Activated CD8-positive, alpha-beta memory T cell treated with anti-CD3 and anti-CD28 coated beads, Interleukin-2, amount 50 U/mL, for 1 hour (primary cell): Measurements from ENCODE around the gene PLEK.
"Not testable (repeated sequence)": the region's sequence is repeated elsewhere in the genome, so short reads cannot be mapped to it uniquely, and the experiment has no call there.

Source experiments
- DNase-seq: peaks from one replicate; pipeline ENCODE4 v3.0.0-alpha.2; 2020; ENCODE audit errors: extremely low read depth

PLEK gene

GRCh38 chr2:68365087-68365486 is at the start of gene PLEK:
Gene PLEK, plus strand, starts transcription at chr2:68365282. Its CDS starts 70 bp downstream, at chr2:68365352.
- DNase-seq, result no peak

- DNase-seq, result no peak
These were observed 49.0 kb upstream of the PLEK start for GRCh38 chr2:68316111-68316510.

GRCh38 chr2:68317971-68318913 is 46.8 kb upstream of the PLEK start:
- DNase-seq, result no peak

- no peak for DNase-seq
These were observed 46.1 kb upstream of the PLEK start for GRCh38 chr2:68318914-68319397.

GRCh38 chr2:68319398-68320117 is 45.5 kb upstream of the PLEK start, which contains the start of gene CNRIP1:
Gene CNRIP1, minus strand, starts transcription at chr2:68319949. Its CDS starts 549 bp downstream, at chr2:68319400.
- no peak for DNase-seq

- DNase-seq, result no peak
These were observed 44.9 kb upstream of the PLEK start for GRCh38 chr2:68320118-68320641.

- DNase-seq, result no peak
These were observed 40.0 kb upstream of the PLEK start for GRCh38 chr2:68325056-68325455.

- no peak for DNase-seq
These were observed 36.2 kb upstream of the PLEK start for GRCh38 chr2:68328901-68329300.

- no peak for DNase-seq
These were observed 34.4 kb upstream of the PLEK start for GRCh38 chr2:68330691-68331090.

- no peak for DNase-seq
These were observed 32.1 kb upstream of the PLEK start for GRCh38 chr2:68333009-68333408.

- no peak for DNase-seq
These were observed 31.2 kb upstream of the PLEK start for GRCh38 chr2:68333931-68334330.

- DNase-seq, result no peak
These were observed 28.9 kb upstream of the PLEK start for GRCh38 chr2:68336192-68336591.

GRCh38 chr2:68340226-68341061 is 24.6 kb upstream of the PLEK start:
- DNase-seq, result no peak

GRCh38 chr2:68341062-68341329 is 24.1 kb upstream of the PLEK start:
- no peak for DNase-seq

- no peak for DNase-seq
These were observed 23.5 kb upstream of the PLEK start for GRCh38 chr2:68341583-68341982.

GRCh38 chr2:68342470-68342869 is 22.6 kb upstream of the PLEK start:
- DNase-seq, result no peak

GRCh38 chr2:68344031-68344430 is 21.1 kb upstream of the PLEK start:
- no peak for DNase-seq

- no peak for DNase-seq
These were observed 19.8 kb upstream of the PLEK start for GRCh38 chr2:68345129-68345875.

- not testable (repeated sequence) for DNase-seq
These were observed 16.0 kb upstream of the PLEK start for GRCh38 chr2:68349091-68349490.

GRCh38 chr2:68351997-68352396 is 13.1 kb upstream of the PLEK start:
- no peak for DNase-seq
